Measurements from ENCODE around the gene DCLK1.
"Not testable (repeated sequence)": the region's sequence is repeated elsewhere in the genome, so short reads cannot be mapped to it uniquely, and the experiment has no call there.

The DCLK1 gene

GRCh38 chr13:36031490-36031889, 99.7 kb downstream of the DCLK1 start:
- no peak for DNase-seq

GRCh38 chr13:36030670-36031331, 100.4 kb downstream of the DCLK1 start:
- no peak for DNase-seq

DNA sequence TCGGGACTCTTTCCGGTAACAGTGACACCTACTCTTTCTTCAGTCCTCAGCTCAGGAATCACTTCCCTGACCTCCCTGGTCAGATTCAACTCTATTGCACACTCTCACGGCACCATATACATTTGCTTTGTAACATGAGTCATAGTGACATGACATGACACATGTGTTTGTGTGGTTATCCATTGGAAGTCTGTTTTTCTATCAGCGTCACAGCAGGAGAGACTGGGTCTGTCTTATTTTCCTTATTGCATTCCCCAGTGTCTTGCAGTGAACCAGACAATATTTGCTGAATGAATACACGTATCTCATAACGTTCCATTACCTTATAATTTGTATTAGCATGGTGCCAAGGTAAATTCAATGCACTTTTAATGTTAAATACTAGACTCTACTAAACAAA, 102.0 kb downstream of the DCLK1 start:
- DNase-seq: no peak

- no peak for DNase-seq
Measured at GRCh38 chr13:36028359-36029025, 102.7 kb downstream of the DCLK1 start.

GRCh38 chr13:36026531-36026930, 104.7 kb downstream of the DCLK1 start:
- DNase-seq: no peak

DNA sequence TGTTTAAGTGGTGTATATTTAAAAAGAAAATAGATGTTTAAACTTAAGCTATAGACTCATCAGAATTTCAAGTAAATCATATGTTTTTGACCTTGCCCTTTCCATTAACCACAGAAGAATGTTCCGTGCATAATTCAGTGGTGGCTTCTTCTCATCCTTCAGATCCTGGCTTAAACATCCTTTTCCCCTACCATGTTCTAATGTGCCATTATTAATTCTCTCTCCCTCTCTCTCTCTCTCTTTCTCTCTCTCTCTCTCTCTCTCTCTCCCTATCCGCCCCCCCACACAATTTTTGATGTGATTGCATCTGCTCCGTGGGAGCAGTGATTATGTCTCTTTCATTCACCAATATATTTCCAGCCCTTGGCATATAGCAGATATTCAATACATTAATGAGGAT, 116.4 kb downstream of the DCLK1 start:
- DNase-seq: no peak

- DNase-seq: no peak
Measured at GRCh38 chr13:36006894-36007675, 124.1 kb downstream of the DCLK1 start.

GRCh38 chr13:36006347-36006746, 124.8 kb downstream of the DCLK1 start:
- no peak for DNase-seq

GRCh38 chr13:36001561-36001960, 129.6 kb downstream of the DCLK1 start:
- DNase-seq: no peak

- DNase-seq: no peak
Measured at GRCh38 chr13:36000028-36000427, 131.2 kb downstream of the DCLK1 start.

GRCh38 chr13:35996360-35996759, 134.8 kb downstream of the DCLK1 start:
- no peak for DNase-seq

GRCh38 chr13:35995136-35995535, 136.0 kb downstream of the DCLK1 start:
- no peak for DNase-seq

DNA sequence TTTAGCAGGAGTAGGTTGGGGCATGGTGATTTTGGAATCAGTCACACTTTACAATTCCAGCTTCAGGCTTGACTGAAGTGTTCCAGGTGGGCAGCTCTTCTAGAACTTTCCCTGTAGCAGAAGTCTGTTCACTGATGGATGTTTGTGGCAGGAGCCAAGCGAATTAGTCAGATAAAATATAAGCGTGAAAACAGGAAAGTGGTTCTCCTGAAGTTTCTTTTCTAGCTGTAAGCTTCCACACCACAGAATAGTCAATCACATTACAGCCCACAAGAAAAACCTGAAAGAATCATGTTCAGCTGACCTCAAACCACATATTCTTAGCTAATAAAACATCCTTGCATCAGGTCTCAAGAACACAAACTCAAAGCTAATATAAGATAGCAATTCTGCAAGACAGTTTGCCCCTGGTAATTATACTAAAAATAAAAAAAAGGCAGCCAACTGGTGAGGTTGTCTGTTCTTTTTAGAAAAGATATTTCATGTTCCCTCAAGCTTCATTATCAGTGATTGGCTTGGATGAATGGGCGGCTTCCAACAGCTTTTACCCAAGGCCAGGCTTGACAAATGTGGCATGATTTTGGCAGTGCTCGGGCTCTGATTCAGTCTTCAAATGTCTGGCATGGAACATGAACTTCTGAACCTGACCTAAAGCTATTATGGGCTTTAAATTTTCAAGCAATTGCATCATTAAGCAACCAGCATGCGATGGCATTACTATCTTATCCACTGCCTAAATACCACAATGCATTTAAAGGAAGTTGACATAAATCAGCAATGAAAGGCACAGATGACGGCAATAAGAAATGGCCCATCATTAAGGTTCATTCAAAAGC, 136.8 kb downstream of the DCLK1 start:
- DNase-seq: no peak

- no peak for DNase-seq
Measured at GRCh38 chr13:35993686-35994085, 137.5 kb downstream of the DCLK1 start.

- no peak for DNase-seq
Measured at GRCh38 chr13:35992964-35993363, 138.2 kb downstream of the DCLK1 start.

DNA sequence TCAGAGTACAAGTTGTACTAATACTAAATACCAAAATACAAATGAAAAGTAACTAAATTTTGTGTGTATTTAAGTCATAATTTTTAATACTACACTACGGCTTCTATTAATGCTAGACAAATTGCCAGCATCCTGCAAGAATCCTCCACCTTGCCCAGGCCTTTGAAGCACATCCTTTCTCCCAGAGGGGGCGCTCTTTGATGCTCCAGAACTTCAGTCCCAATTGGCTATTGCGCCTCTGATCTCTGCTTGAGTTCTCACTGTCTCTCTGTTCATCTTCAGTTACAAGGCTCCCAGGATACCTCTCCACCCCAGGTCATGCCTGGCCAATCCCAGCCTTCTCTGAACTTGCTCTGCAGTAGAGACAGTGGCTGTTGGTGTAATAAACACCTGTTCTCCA, 141.0 kb downstream of the DCLK1 start:
- no peak for DNase-seq

DNA sequence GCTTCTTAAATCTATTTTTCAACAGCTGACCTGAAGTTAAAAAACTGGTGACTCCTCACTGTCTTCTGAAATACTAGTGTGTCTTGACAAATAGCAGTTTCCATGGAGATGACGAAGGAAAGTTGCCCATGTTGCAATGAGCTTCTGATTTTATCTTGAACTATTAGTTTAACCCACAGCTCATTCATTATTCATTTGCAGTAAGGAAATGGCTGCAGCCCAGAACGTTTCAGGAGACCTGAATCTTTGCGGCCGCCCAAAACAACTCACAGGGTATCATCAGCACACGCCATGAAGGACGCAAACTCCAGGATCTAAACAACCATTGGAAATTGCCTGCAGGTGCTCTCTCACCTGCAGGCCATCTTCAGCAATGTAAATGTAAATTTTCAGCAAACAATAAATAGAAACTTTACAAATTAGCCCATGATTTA, 142.5 kb downstream of the DCLK1 start:
- no peak for DNase-seq

- no peak for DNase-seq
Measured at GRCh38 chr13:35987572-35988513, 143.3 kb downstream of the DCLK1 start.

DNA sequence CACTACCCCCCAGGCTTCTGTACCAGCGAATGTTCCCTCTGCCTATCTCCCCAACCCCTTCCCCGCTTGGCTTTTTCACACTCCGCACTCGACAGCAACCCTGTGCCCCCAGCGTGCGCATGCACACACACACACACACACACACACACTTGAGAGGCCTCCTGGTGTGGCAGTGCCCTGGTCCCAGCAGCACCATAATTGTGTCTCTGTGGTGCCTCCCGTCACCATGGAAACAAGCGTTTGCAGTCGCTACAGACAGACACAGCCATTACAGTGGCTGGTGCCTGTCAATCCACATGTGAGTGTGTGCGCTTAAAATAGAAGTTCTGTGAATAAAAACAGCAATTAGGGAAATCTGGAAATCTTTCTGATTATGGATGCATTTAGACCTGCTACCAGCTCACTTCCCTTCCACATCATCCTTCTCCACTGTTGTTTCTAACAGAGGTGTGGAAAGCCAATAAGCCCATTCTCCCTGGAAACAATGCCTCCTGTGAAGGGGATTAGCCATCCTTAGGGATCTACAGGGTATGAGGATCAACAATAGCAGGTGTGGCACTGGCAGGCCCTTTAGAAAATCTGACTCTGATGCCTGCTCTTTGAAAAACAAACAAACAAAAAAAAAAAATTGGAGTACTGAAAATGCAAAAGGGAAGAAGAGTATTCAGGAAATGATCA, 146.3 kb downstream of the DCLK1 start:
- DNase-seq: no peak

- no peak for DNase-seq
Measured at GRCh38 chr13:35984287-35984686, 146.9 kb downstream of the DCLK1 start.

DNA sequence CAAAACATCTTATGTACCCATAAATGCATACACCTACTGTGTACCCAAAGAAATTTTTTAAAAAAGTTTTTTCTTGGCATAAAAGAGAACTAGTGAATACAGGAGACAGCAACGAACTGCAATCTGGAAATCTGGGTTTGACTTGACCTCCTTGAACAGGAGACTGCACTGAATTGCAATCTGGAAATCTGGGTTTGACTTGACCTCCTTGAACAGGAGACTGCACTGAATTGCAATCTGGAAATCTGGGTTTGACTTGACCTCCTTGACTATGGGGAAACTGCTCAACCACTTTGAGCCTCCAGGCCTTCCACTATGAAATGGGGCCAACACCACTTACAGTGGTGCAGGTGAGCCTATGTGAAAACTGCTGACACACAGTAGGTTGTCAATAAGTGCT, 147.5 kb downstream of the DCLK1 start:
- not testable (repeated sequence) for DNase-seq

Data from stimulated activated CD4-positive, alpha-beta T cell treated with anti-CD3 and anti-CD28 coated beads, Interleukin-4, amount 100 ng/mL, for 24 hours (primary cell).